Mesenchymal stem cell (in vitro differentiated cells and primary cell): ENCODE results near the gene C15orf39.
A peak's percentile ranks its signal among the peaks of the same experiment; 100 is the strongest.
"Not testable (repeated sequence)": the region's sequence is repeated elsewhere in the genome, so short reads cannot be mapped to it uniquely, and the experiment has no call there.

ENCODE experiments used
- DNase-seq: peaks from one replicate; pipeline ENCODE4 v3.0.0-alpha.2; 2013
- H2AFZ ChIP-seq: one replicate; pipeline ENCODE4 v1.6.1; 2013; ENCODE audit warnings: low read depth, mild to moderate bottlenecking, control low read depth, inconsistent platforms, low read length, moderate library complexity
- H2AK5ac ChIP-seq: 2 replicates; pipeline ENCODE4 v1.6.1; 2013; ENCODE audit warnings: low read length, moderate library complexity, mild to moderate bottlenecking, inconsistent platforms; ENCODE audit not compliant: severe bottlenecking
- H2BK120ac ChIP-seq: one replicate; pipeline ENCODE4 v1.6.1; 2013; ENCODE audit warnings: low read depth, mild to moderate bottlenecking, inconsistent platforms, low read length, moderate library complexity
- H2BK12ac ChIP-seq, 2 experiments: one replicate each; pipeline ENCODE4 v1.6.1; 2013; ENCODE audit warnings: inconsistent platforms in 2 of 2, low read length in 2 of 2, mild to moderate bottlenecking in 2 of 2, moderate library complexity in 2 of 2, control low read depth in 1 of 2
- H2BK15ac ChIP-seq: one replicate; pipeline ENCODE4 v1.6.1; 2013; ENCODE audit warnings: mild to moderate bottlenecking, low read depth, inconsistent platforms; ENCODE audit not compliant: poor library complexity, severe bottlenecking
- H2BK5ac ChIP-seq: 2 replicates; pipeline ENCODE4 v1.6.1; 2013; ENCODE audit warnings: low read depth, mild to moderate bottlenecking, low read length, control low read depth, inconsistent platforms; ENCODE audit not compliant: poor library complexity, severe bottlenecking
- H3K14ac ChIP-seq, 2 experiments: one replicate each; pipeline ENCODE4 v1.6.1; 2013; ENCODE audit warnings: inconsistent platforms in 2 of 2, low read length in 2 of 2, control low read depth in 1 of 2, mild to moderate bottlenecking in 1 of 2, moderate library complexity in 1 of 2
- H3K18ac ChIP-seq, 2 experiments: one replicate each; pipeline ENCODE4 v1.6.1; 2013; ENCODE audit warnings: inconsistent platforms in 2 of 2, low read length in 2 of 2, control low read depth in 1 of 2, low read depth in 1 of 2, mild to moderate bottlenecking in 1 of 2
- H3K23ac ChIP-seq, 2 experiments: one replicate each; pipeline ENCODE4 v1.6.1; 2013; ENCODE audit warnings: inconsistent platforms in 2 of 2, low read length in 2 of 2, mild to moderate bottlenecking in 2 of 2, moderate library complexity in 2 of 2, control low read depth in 1 of 2
- H3K27ac ChIP-seq: 2 replicates; pipeline ENCODE4 v1.5.1; 2013; ENCODE audit warnings: mild to moderate bottlenecking, moderate library complexity, low read length, control low read depth, inconsistent platforms; ENCODE audit not compliant: poor library complexity, severe bottlenecking
- H3K27me3 ChIP-seq, 2 experiments: 2 replicates each; pipeline versions ENCODE4 v1.6.1 to v1.7.0; 2013; ENCODE audit warnings: low read length in 2 of 2, mild to moderate bottlenecking in 2 of 2, moderate library complexity in 2 of 2, control low read depth in 1 of 2, inconsistent platforms in 1 of 2; ENCODE audit not compliant: control insufficient read depth in 1 of 2, insufficient read depth in 1 of 2
- H3K36me3 ChIP-seq, 2 experiments: 2 replicates each; pipeline versions ENCODE4 v1.6.1 to v1.7.0; 2013; ENCODE audit warnings: low read length in 2 of 2, control low read depth in 1 of 2, inconsistent platforms in 1 of 2, low read depth in 1 of 2, mild to moderate bottlenecking in 1 of 2; ENCODE audit not compliant: insufficient read depth in 2 of 2, control insufficient read depth in 1 of 2
- H3K4ac ChIP-seq, 2 experiments: one replicate each; pipeline ENCODE4 v1.6.1; 2013; ENCODE audit warnings: inconsistent platforms in 2 of 2, low read length in 2 of 2, mild to moderate bottlenecking in 2 of 2, moderate library complexity in 2 of 2, control low read depth in 1 of 2, low read depth in 1 of 2
- H3K4me1 ChIP-seq: 2 replicates; pipeline ENCODE4 v1.6.1; 2013; ENCODE audit warnings: low read depth, low read length, control low read depth; ENCODE audit not compliant: control insufficient read depth, insufficient read depth
- H3K4me2 ChIP-seq: 2 replicates; pipeline ENCODE4 v1.6.1; 2013; ENCODE audit warnings: low read length, mild to moderate bottlenecking, inconsistent platforms; ENCODE audit not compliant: poor library complexity, severe bottlenecking
- H3K4me3 ChIP-seq, 2 experiments: 2 replicates each; pipeline versions ENCODE4 v1.5.1 to v1.7.0; 2013; ENCODE audit warnings: low read length in 2 of 2, mild to moderate bottlenecking in 2 of 2, control low read depth in 1 of 2, low read depth in 1 of 2; ENCODE audit not compliant: insufficient read depth in 1 of 2
- H3K79me1 ChIP-seq: replicated peaks from 2 replicates; pipeline ENCODE4 v1.6.1; 2013; ENCODE audit warnings: mild to moderate bottlenecking, control low read depth, low read length, inconsistent platforms; ENCODE audit not compliant: poor library complexity, severe bottlenecking
- H3K9ac ChIP-seq: 2 replicates; pipeline ENCODE4 v1.7.0; 2013; ENCODE audit warnings: mild to moderate bottlenecking, low read length, moderate library complexity
- H3K9me3 ChIP-seq: 2 replicates; pipeline ENCODE4 v1.7.0; 2013; ENCODE audit warnings: mild to moderate bottlenecking, low read length; ENCODE audit not compliant: control insufficient read depth
- H4K8ac ChIP-seq: one replicate; pipeline ENCODE4 v1.6.1; 2013; ENCODE audit warnings: inconsistent platforms, mild to moderate bottlenecking, low read length, moderate library complexity
- H4K91ac ChIP-seq: one replicate; pipeline ENCODE4 v1.6.1; 2013; ENCODE audit warnings: mild to moderate bottlenecking, low read length, inconsistent platforms
- WGBS: methylation state at CpG from one replicate; pipeline ENCODE4 v1.1.7; 2013; ENCODE audit warnings: mixed read lengths; 5-methylcytosine and 5-hydroxymethylcytosine counted together

C15orf39 gene

DNA sequence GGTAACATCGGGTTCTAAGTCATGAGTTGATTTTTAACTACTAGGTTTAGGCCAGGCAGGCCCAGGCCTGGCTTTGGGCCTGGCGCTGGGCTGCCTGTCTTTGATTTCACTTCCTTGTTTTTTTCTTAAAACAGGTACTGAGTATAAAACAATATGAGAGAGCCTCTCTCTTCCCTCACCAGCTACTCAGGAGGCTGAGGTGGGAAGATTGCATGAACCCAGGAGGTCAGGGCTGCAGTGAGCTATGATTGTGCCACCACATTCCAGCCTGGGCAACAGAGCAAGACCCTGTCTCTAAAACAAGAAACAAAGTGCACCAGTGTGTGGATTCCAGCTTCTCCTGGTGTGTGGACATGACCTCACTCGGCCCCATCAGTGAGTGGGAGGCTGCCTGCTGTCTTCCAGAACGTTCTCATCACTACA, 17.8 kb downstream of the C15orf39 start:
- H2BK12ac ChIP-seq, H3K4me3 ChIP-seq, H3K14ac ChIP-seq, H2BK5ac ChIP-seq, H2AFZ ChIP-seq, H3K9ac ChIP-seq, H3K23ac ChIP-seq, DNase-seq, H2BK15ac ChIP-seq, H3K27ac ChIP-seq, H3K18ac ChIP-seq, H3K4ac ChIP-seq, H2AK5ac ChIP-seq, H3K36me3 ChIP-seq, H3K4me1 ChIP-seq, H2BK120ac ChIP-seq, H4K91ac ChIP-seq, H3K79me1 ChIP-seq, H3K9me3 ChIP-seq, H4K8ac ChIP-seq, H3K4me2 ChIP-seq: not testable (repeated sequence)
- WGBS = 70% methylated on average over 2 of the region's 4 CpGs
- peaks cover 3 to 11% of the 10 kb centered on the region in 2 experiments for H3K27me3 ChIP-seq

DNA sequence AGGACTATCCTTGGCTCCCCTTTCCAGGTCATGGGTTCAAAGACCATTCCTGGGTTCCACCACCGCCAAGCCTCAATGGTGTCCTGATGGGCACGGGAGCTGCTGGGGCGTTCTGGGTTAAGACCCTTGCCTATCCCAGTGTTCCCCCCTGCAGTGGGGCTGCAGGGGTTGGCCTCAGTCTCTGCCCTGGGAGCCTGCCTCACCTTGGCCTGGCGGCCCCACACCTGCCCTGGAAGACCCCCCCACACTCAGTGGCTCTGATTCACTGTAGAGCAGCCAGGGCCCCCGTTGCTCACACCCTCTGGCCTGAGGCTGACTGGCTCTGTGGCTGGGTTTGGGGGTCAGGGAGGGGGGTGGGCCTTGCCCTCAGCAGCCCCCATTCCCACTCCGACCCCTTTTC, 22.0 kb downstream of the C15orf39 start:
- DNase-seq = no peak
- no peak overlapping the region for H4K8ac ChIP-seq
- no peak overlapping the region for H4K91ac ChIP-seq
- no peak overlapping the region for H2BK15ac ChIP-seq
- H3K14ac ChIP-seq = no peak overlapping the region
- H3K27ac ChIP-seq = no peak overlapping the region
- no peaks in the 10 kb centered on the region for H3K79me1 ChIP-seq
- no peak overlapping the region for H3K18ac ChIP-seq
- H3K4me1 ChIP-seq = no peaks in the 10 kb centered on the region
- H2BK5ac ChIP-seq = no peak overlapping the region
- H3K4me2 ChIP-seq = no peak overlapping the region
- H3K4ac ChIP-seq = no peak overlapping the region
- H3K9me3 ChIP-seq = no peaks in the 10 kb centered on the region
- H2BK120ac ChIP-seq = no peak overlapping the region
- no peaks in the 10 kb centered on the region for H3K36me3 ChIP-seq
- H3K23ac ChIP-seq = no peak overlapping the region
- H3K9ac ChIP-seq = no peak overlapping the region
- H3K27me3 ChIP-seq = peaks cover 24 to 44% of the 10 kb centered on the region in 2 experiments
- WGBS = 82% methylated on average over 6 of the region's 6 CpGs
- no peak overlapping the region for H2BK12ac ChIP-seq
- no peak overlapping the region for H2AFZ ChIP-seq
- H2AK5ac ChIP-seq = no peak overlapping the region
- H3K4me3 ChIP-seq = no peak overlapping the region

DNA sequence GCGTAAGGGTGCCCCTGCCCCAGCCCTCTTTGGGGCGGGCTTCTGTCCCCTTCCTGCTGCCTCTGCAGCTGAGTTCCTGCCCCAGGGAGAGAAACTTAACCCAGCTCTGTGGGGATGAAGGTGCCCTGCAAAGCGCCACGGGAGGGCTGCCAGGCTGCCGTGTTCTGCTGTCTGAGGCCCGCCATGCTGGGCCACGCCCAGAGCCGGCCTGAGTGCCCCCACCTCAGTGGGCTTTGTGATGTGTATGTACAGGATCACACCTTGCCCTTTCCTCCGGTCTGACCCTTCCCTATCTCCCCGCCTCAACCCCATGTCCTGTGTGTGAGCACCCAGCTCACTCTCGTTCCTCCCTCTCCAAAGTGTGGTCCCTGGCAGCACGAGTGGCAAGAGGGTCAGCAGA, 22.6 kb downstream of the C15orf39 start:
- 82% methylated on average over 11 of the region's 12 CpGs for WGBS
- DNase-seq = no peak
- H3K27ac ChIP-seq = no peak overlapping the region
- no peak overlapping the region for H3K4me2 ChIP-seq
- H3K18ac ChIP-seq = no peak overlapping the region
- no peak overlapping the region for H3K23ac ChIP-seq
- no peak overlapping the region for H3K4me3 ChIP-seq
- no peak overlapping the region for H3K14ac ChIP-seq
- H4K91ac ChIP-seq = no peak overlapping the region
- H3K27me3 ChIP-seq = peaks cover 24 to 45% of the 10 kb centered on the region in 2 experiments
- H3K79me1 ChIP-seq = no peaks in the 10 kb centered on the region
- H3K4me1 ChIP-seq = no peaks in the 10 kb centered on the region
- H2BK120ac ChIP-seq = no peak overlapping the region
- no peaks in the 10 kb centered on the region for H3K36me3 ChIP-seq
- no peak overlapping the region for H2BK12ac ChIP-seq
- no peak overlapping the region for H2AFZ ChIP-seq
- H2AK5ac ChIP-seq = no peak overlapping the region
- no peak overlapping the region for H4K8ac ChIP-seq
- H3K4ac ChIP-seq = peak overlapping the region in 1 of 2 experiments; percentile 51
- no peak overlapping the region for H2BK5ac ChIP-seq
- H3K9ac ChIP-seq = no peak overlapping the region
- no peak overlapping the region for H2BK15ac ChIP-seq
- H3K9me3 ChIP-seq = no peaks in the 10 kb centered on the region

DNA sequence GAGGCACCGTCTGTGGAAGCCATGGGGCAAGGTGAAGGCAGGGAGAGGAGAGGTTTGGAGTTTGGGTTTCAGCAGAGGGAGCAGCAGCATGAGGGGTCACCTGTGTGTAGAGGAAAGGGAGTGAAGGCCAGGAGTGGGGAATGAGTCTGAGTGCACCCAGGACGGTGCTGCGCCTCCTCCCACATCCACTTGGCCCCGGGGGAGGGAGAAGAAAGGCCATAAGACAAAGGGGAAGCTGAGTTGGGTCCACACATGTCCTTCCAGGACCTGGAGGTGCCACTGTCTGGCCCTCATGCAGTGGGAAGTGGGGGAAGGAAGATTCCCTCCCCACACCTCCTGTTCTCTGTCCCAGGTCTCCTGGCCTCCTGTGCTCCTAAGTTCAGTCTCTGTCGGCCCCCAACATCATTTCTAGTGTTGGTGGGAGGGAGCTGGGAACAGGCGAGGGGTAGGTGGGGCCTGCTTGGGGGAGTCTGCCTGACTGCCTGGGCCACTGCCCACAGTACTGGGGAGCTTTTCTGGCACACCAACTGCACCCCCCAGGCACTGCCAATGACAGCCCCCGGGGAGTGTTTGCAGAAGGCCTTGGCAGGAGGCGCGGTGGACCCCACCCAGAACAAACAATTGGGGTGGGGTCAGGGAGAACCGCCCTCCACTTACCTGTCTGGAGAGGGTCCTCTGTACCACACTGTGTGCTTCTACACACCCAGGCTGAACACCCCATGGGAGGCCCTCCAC, 23.6 kb downstream of the C15orf39 start:
- H3K79me1 ChIP-seq, H3K9ac ChIP-seq: not testable (repeated sequence)
- WGBS = 88% methylated on average over 3 of the region's 10 CpGs

More for the DNA sequence above, 23.6 kb downstream of the C15orf39 start:
- not testable (repeated sequence) for H3K23ac ChIP-seq, H3K4me3 ChIP-seq, H4K8ac ChIP-seq, DNase-seq, H3K27ac ChIP-seq, H2AFZ ChIP-seq, H4K91ac ChIP-seq, H3K4ac ChIP-seq, H2BK12ac ChIP-seq, H3K4me2 ChIP-seq, H2AK5ac ChIP-seq, H3K9me3 ChIP-seq, H2BK5ac ChIP-seq, H3K4me1 ChIP-seq, H3K36me3 ChIP-seq, H2BK15ac ChIP-seq, H3K18ac ChIP-seq, H2BK120ac ChIP-seq
- Histone ChIP-seq H3K27me3 (peaks cover 24 to 45% of the 10 kb centered on the region in 2 experiments), H3K14ac (peak overlapping the region in 1 of 2 experiments; percentile 48)
